Panc1 (cell line): ENCODE results near the gene MRTFA.

Experiments
- CTCF ChIP-seq: fragments of 450-650 bp; IDR thresholded peaks from 2 replicates; pipeline ENCODE4 v1.5.1; 2017; ENCODE audit warnings: mild to moderate bottlenecking
- TF ChIP-seq, protein P1 (sequence below), 2 experiments: IDR thresholded peaks; 2 replicates each; pipeline ENCODE4 v1.6.1; 2011 to 2012; ENCODE audit warnings: low read depth in 2 of 2, control low read depth in 1 of 2, low read length in 1 of 2, mild to moderate bottlenecking in 1 of 2, moderate library complexity in 1 of 2; ENCODE audit not compliant: insufficient read depth in 1 of 2

DNA sequence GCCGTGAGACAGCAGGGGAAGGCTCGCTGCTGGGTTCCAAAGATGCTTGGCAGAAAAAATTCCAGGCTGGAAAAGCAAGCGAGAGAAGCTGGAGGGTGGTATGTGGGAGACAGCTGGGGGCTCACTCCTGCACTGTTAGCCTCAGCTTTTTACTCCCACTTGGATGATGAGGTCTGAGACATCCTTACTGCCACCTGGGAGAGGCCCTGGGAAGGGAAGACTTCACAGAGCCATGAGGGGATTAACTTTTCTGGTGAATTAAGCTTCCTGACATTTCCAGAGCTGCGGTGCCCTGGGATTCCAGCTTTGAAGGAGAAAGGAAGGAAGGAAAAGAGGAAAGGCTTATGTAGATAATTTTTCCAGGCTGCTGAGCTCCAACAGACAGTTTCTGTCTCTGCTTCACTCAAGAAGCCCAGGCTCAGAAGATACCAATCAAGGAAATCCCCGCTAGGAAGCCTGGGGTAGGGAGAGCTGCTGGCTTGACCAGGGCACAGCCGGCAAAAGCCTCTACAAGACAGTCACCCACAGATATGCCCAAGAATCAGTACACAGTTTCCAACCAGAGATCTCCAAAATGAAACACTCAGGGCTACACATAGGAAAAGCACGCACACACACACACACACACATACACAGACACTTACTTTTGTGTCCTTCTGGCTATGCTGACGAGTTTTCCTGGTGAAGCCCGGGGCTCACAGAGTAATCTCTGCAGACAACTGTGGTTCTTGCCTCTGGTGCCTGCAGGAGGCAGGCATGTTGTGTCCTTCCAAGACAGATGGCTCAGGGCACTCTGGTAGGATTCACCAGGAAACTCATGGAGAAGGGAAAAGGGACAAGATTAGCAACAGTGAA, 43.7 kb upstream of the MRTFA start:
- no peak; the same call in 1 of the 2 replicates for TF ChIP-seq CTCF
- TF ChIP-seq, protein P1, sequence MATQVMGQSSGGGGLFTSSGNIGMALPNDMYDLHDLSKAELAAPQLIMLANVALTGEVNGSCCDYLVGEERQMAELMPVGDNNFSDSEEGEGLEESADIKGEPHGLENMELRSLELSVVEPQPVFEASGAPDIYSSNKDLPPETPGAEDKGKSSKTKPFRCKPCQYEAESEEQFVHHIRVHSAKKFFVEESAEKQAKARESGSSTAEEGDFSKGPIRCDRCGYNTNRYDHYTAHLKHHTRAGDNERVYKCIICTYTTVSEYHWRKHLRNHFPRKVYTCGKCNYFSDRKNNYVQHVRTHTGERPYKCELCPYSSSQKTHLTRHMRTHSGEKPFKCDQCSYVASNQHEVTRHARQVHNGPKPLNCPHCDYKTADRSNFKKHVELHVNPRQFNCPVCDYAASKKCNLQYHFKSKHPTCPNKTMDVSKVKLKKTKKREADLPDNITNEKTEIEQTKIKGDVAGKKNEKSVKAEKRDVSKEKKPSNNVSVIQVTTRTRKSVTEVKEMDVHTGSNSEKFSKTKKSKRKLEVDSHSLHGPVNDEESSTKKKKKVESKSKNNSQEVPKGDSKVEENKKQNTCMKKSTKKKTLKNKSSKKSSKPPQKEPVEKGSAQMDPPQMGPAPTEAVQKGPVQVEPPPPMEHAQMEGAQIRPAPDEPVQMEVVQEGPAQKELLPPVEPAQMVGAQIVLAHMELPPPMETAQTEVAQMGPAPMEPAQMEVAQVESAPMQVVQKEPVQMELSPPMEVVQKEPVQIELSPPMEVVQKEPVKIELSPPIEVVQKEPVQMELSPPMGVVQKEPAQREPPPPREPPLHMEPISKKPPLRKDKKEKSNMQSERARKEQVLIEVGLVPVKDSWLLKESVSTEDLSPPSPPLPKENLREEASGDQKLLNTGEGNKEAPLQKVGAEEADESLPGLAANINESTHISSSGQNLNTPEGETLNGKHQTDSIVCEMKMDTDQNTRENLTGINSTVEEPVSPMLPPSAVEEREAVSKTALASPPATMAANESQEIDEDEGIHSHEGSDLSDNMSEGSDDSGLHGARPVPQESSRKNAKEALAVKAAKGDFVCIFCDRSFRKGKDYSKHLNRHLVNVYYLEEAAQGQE (IDR thresholded peaks at IDR 0.05; ENCODE audit: insufficient read depth in 1 of 2, low read depth in 2 of 2, low read length in 1 of 2), result no peak
